ENCODE measurements around the gene WDR27.

The WDR27 gene

GRCh38 chr6:169591616-169592015 is 110.2 kb downstream of the WDR27 start:
- ChIA-PET POLR2A (no interaction called here), CTCF (no interaction called here)
- H3K9me3 ChIP-seq (ENCODE audit: control insufficient read depth, insufficient read depth, low read depth, low read length), result no peaks in the 10 kb centered on the region
- H3K4me3 ChIP-seq (ENCODE audit: low read depth, low read length), result no peak overlapping the region
- no peak overlapping the region for H3K27ac ChIP-seq (ENCODE audit: extremely low read depth, low read depth, low read length)
- H3K36me3 ChIP-seq (ENCODE audit: control insufficient read depth in 2 of 2, insufficient read depth in 1 of 2, low read length in 2 of 2), result no peaks in the 10 kb centered on the region
- TF ChIP-seq ZNF610 (tag by site-specific recombination; IDR thresholded peaks at IDR 0.05; ENCODE audit: borderline replicate concordance) (no peak), ZNF23 (tag by site-specific recombination; IDR thresholded peaks at IDR 0.05; ENCODE audit: borderline replicate concordance) (no peak), ZNF174 (tag by site-specific recombination; IDR thresholded peaks at IDR 0.05) (no peak), GLIS1 (tag by site-specific recombination; IDR thresholded peaks at IDR 0.05) (no peak), YY2 (tag by site-specific recombination; IDR thresholded peaks at IDR 0.05) (no peak), ZNF202 (tag by site-specific recombination; IDR thresholded peaks at IDR 0.05; ENCODE audit: borderline replicate concordance) (no peak)
- no peaks in the 10 kb centered on the region for H3K4me1 ChIP-seq (ENCODE audit: control insufficient read depth, insufficient read depth, low read length)

GRCh38 chr6:169590376-169590939 is 111.4 kb downstream of the WDR27 start:
- POLR2A ChIA-PET, result no interaction called here
- no peak overlapping the region for H3K27ac ChIP-seq (ENCODE audit: extremely low read depth, low read depth, low read length)
- TF ChIP-seq BCL11A (tag by site-specific recombination; IDR thresholded peaks at IDR 0.05; ENCODE audit: low read depth) (no peak), BCL6B (tag by site-specific recombination; IDR thresholded peaks at IDR 0.05) (no peak), ZFHX2 (tag by site-specific recombination; conservative IDR thresholded peaks at IDR 0.05) (no peak), ZNF394 (tag by site-specific recombination; IDR thresholded peaks at IDR 0.05; ENCODE audit: borderline replicate concordance) (no peak), SALL2 (tag by site-specific recombination; IDR thresholded peaks at IDR 0.05; ENCODE audit: borderline replicate concordance) (no peak), ZNF146 (tag by site-specific recombination; IDR thresholded peaks at IDR 0.05) (no peak), ZNF266 (tag by site-specific recombination; IDR thresholded peaks at IDR 0.05; ENCODE audit: low read depth) (no peak), YY2 (tag by site-specific recombination; IDR thresholded peaks at IDR 0.05) (no peak), ZXDB (tag by site-specific recombination; IDR thresholded peaks at IDR 0.05) (no peak), ZNF114 (tag by site-specific recombination; IDR thresholded peaks at IDR 0.05) (no peak), ZNF341 (tag by site-specific recombination; IDR thresholded peaks at IDR 0.05; ENCODE audit: low read depth) (no peak), PATZ1 (tag by site-specific recombination; IDR thresholded peaks at IDR 0.05) (no peak), OSR2 (tag by site-specific recombination; IDR thresholded peaks at IDR 0.05) (no peak), ZNF529 (tag by site-specific recombination; IDR thresholded peaks at IDR 0.05; ENCODE audit: insufficient replicate concordance) (no peak), ZNF701 (tag by site-specific recombination; IDR thresholded peaks at IDR 0.05) (no peak), ZEB2 (tag by site-specific recombination; IDR thresholded peaks at IDR 0.05) (no peak)
- TF ChIP-seq, protein P1, sequence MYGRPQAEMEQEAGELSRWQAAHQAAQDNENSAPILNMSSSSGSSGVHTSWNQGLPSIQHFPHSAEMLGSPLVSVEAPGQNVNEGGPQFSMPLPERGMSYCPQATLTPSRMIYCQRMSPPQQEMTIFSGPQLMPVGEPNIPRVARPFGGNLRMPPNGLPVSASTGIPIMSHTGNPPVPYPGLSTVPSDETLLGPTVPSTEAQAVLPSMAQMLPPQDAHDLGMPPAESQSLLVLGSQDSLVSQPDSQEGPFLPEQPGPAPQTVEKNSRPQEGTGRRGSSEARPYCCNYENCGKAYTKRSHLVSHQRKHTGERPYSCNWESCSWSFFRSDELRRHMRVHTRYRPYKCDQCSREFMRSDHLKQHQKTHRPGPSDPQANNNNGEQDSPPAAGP (tag by site-specific recombination; IDR thresholded peaks at IDR 0.05), result no peak
- TF ChIP-seq, protein P2, sequence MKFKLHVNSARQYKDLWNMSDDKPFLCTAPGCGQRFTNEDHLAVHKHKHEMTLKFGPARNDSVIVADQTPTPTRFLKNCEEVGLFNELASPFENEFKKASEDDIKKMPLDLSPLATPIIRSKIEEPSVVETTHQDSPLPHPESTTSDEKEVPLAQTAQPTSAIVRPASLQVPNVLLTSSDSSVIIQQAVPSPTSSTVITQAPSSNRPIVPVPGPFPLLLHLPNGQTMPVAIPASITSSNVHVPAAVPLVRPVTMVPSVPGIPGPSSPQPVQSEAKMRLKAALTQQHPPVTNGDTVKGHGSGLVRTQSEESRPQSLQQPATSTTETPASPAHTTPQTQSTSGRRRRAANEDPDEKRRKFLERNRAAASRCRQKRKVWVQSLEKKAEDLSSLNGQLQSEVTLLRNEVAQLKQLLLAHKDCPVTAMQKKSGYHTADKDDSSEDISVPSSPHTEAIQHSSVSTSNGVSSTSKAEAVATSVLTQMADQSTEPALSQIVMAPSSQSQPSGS (tag by site-specific recombination; IDR thresholded peaks at IDR 0.05; ENCODE audit: low read depth), result no peak
- TF ChIP-seq, protein P3, sequence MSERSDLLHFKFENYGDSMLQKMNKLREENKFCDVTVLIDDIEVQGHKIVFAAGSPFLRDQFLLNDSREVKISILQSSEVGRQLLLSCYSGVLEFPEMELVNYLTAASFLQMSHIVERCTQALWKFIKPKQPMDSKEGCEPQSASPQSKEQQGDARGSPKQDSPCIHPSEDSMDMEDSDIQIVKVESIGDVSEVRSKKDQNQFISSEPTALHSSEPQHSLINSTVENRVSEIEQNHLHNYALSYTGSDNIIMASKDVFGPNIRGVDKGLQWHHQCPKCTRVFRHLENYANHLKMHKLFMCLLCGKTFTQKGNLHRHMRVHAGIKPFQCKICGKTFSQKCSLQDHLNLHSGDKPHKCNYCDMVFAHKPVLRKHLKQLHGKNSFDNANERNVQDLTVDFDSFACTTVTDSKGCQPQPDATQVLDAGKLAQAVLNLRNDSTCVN (tag by site-specific recombination; optimal IDR thresholded peaks at IDR 0.05), result no peak

More at GRCh38 chr6:169590376-169590939, 111.4 kb downstream of the WDR27 start:
- CTCF ChIA-PET, result no interaction called here
- no peak overlapping the region for H3K4me3 ChIP-seq (ENCODE audit: low read depth, low read length)
- H3K4me1 ChIP-seq (ENCODE audit: control insufficient read depth, insufficient read depth, low read length), result no peaks in the 10 kb centered on the region
- H3K36me3 ChIP-seq (ENCODE audit: control insufficient read depth in 2 of 2, insufficient read depth in 1 of 2, low read length in 2 of 2), result no peaks in the 10 kb centered on the region
- H3K9me3 ChIP-seq (ENCODE audit: control insufficient read depth, insufficient read depth, low read depth, low read length), result no peaks in the 10 kb centered on the region

Data from HEK293 (cell line).